C1 segment of cervical spinal cord (tissue), 14 donors: ENCODE data around the gene CELF4.

Source experiments
- DNase-seq, 14 donors: peaks; one replicate each; lab custom pipeline; 2025; lab: John Stamatoyannopoulos, UW

The CELF4 gene

DNA sequence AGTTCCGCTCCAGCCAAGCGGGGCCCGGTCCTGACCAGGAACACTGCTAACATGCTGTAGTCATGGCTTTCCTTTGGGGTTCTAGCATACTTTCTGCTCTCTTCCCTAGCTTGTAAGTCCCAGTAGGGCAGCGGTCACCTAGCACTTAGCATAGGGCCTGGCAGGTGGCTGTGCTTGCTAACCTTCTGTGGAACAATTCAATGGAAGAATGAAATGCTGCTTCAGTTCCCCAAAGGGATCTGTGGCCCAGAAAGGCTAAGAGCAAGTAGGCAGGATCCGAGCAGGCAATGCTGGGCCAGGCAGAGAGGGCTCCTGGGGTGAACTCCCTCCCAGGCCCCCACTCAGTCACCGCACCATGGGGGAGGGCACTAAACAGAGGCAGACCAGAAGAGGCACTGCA, 266.8 kb downstream of the CELF4 start:
- DNase-seq = peak in 1 of 14 donors; percentile 27

DNA sequence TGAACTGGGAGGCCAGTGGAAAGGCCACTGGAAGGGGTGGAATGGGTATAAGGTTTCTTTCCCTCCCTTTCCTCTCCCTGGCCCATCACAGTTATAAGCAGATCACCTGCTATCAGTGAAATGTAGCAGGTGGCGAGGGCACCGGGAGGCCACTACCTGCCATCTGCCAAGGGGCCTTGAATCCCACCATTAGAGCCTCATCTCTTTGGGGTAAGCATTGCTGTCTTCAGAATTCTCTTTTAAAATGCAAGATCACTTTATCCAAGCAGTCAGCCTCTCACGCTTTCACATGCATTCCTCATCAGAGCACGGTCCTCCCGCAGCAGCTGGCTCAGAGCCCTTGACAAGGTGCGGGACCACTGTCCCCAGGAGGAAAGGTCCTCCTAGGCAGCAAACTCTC, 268.5 kb downstream of the CELF4 start:
- peak in 1 of 14 donors; percentile 40 for DNase-seq

DNA sequence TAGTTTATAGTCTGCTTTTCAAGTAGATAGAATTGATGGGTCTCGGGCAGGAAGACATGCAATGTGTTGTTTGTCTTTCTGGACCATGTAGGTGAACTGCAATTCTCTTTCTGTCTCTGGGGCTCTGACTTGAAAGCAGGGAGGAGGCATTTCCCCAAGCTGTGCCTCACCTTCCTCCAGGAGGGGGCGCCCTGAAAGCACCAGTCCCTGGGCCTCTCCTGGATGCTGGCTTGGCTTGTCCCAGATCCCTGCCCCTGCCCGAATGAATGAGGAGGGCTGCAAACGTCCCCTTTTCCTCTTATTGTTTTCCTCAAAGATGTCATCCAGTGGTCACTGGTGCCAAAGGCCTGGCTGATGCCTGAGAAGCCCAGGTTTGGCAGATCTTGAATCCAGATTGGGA, 270.6 kb downstream of the CELF4 start:
- no peak for DNase-seq

DNA sequence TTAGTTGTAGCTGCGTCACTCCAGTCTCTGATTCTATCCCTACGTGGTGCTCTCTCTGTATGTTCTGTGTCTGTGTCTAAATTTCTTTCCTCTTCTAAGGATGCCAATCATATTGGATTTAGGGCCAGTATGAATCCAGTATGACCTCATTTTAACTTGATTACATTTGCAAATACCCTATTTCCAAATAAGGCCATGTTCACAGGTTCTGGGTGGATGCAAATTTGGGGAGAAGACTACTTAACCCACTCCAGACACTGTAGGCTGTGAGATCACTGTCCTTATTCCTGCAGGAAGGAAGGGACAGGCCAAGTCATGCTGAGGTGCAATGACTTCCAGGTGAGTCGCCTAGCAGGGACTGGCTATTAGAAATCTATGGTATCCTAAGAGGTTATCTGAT, 272.2 kb downstream of the CELF4 start:
- DNase-seq = no peak

DNA sequence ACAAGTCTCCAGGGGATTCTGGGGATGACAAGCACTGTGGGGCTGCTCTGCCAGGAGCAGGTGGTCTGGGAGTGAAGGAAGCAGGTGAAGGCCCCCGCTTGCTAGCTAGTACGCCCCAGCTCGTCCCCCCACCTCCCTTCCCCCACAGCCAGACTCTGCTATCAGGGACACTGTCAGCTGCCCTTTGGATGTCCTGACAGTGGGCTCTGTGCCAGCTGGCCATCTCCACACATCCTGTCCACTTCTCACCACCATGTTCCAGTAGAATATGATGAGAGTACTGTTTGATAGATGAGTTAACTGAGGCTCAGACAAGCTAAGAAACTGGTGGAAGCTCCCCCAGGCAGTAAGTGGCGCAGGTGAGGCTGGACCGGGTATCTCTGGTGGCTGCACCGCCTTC, 276.2 kb downstream of the CELF4 start:
- DNase-seq = no peak

DNA sequence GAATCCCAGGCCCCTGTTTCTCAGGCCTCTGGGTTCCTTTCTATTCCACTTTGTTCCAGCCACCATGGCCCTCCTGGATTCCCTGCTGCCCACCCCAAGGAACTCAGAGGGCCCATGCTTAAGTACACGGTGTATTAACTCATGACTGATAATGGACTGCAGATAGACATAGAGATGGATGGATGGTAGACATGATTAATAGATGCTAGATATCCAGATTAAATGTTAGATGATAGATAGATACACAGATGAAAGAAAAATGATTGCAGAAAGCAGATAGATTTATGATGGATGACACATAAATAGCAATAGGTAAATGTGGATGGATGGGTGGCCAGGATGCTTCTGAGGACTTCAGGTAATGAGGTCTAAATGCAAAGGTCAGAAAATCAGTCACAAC, 278.0 kb downstream of the CELF4 start:
- no peak for DNase-seq

DNA sequence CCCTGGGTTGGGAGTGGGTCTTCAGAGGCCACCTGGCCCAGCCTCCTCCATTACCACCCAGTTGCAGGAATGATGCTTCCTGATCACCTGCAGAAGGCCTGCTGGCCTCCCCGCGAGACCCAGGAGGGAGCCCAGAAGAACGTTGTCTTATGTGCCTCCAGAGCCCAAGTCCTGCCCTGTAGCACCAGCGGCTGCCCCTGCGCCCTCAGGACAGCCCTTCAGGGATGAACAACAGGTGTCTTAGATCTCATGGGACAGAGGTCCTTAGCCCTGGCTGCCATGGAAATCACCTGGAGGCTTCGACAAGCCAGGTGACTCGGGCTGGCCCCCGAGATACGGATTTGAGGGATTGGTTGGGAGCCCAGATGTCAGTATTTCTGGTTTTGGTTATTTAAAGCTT, 278.8 kb downstream of the CELF4 start:
- DNase-seq = no peak

DNA sequence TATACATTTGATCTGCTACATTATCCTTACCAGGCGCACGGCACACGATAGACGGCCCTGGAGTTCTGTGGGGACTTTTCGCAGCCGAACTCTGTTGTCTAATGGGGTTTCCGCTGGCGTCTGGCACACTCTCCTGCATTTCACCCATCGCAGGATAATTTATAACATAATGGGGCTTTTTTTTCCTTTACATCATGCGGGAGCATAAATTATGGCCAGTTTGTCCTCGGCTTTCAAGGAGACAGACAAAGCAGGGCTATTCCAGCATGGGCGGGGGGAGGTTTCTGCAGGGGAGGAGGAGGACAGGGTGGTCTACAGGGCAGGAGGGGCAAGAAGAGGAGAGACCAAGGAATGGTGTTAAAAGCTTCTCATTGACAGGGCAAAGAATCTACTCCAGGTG, 279.8 kb downstream of the CELF4 start:
- DNase-seq = no peak

DNA sequence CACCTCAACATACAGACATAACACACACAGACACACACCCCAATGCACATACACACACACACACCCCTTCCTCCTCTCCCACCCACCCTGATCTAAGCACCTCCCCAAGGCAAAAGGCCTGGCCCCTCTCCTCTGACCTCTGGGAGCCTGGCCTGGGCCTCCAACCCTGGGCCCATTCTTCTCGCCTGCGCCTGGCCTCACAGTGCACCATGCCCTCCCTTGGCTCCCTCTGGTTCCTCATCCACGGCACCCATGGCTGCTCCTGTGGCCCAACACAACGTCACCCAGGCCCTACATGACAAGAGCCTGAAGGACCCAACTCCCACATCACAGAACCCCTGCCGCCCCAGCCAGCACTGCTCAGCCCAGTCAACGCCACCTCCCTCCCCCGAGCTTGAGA, 281.3 kb downstream of the CELF4 start:
- DNase-seq = no peak

DNA sequence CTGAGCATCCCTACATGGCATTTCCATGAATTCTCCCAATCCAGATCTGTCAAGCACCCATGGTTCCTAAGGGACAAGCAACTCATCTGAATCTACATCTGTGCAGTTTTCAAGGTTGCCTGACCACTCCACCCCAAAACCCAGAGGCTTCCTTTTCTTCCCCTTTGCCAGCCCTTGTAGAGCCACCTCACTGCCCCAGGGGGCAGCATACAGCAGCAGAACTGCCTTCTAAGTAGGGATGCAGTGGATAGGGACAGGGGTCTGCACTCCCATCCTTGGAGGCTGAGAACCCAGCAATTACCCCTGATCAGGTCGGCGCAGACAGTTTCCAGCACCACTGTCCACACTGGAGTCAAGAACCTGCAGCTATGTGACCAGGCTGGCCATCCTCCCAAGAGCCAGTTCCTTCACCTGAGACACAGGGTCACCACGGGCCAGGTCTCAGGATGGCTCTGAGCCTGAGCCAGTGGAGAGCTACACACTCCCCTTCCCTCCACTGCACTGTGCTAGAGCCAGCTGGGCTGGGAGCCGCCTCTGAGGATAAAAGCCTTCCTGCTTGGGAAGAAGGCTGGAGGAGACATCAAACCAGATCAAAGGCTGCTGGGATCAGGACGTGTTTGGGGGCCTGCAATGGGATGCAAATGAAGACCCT, 283.1 kb downstream of the CELF4 start:
- no peak for DNase-seq

DNA sequence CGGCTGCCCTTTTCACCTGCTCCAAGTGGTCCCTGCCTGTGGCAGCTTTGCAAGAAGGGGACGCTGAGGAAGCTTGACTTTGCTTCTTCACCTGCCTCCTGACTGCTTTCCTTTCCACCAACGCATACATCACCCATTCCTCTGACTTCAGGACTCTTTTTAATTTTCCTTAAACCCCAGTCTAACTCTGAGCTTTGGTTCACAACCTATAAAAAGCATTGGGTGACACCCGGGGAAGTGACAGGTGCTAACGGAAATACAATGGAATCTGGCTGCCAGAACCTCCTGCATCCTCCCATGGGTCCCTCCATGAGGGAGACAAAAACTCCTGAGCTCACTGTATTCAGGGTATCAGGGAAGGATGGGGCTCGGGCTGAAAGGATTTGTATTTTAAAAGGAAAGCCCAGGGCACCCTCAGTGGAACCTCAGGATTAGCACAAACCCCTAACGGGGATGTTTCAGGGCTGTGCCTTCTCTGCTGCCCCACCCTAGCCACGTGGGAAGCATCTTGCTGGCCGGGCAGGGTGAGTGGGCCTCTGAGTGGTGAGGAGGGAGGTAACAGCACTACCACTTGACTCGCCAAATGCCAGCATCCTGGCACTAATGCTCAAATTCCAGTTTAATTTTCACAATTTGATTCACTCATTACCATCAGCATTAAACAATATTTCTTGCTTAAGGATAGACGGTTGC, 284.8 kb downstream of the CELF4 start:
- DNase-seq = no peak

DNA sequence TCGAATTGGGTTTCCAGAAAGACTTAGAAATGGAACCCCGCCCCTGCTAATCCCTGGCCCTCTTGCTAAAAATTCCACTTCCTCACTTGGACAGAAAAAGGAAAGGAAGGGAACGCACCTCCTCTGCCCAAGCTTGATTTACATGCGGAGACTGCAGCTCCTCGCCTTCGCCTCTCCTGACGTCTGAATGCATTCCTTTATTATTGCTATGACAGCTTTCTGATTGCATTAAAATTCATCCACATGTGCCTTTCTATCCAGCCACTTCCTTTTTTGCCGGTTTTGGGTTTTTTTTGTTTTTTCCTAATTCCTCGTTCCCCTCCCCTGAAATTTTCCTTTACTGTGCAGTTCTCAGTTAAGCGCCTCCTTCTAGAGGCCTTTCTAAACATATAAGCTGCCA, 287.8 kb downstream of the CELF4 start:
- no peak for DNase-seq

DNA sequence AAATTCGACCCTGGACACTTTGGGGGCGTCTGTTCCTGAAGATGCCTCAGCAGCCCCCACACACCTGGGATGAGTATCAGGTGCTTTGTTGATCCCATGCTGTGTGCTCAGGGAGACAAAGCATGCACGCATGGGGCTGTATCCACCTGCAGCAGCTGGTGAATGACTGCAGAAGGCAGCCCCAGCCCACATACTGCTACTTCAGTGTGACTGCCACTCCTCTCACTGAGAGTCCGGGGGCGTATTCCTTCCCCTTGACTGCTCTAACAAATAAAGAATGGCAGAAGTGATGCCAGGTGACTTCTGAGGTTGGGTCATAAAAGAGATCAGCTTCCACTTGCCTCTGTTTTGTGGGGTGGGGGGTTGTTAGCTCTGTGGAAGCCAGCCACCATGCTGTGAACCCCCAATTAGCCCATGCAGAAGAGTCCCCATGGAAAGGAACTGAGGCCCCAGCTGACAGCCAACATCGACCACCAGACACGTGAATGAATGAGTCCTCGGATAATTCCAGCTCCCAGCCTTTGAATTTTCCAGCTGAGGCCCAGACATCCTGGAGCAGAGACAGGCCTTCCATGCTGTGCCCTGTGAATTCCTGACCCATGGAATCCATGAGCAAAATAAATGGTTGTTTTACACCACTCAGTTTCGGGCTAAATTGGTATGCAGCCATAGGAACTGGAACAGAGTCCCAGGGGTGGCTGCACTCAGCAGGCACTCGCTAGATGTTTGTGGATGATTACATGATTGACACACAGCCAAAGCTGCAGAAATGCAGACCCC, 289.3 kb downstream of the CELF4 start:
- DNase-seq = no peak

DNA sequence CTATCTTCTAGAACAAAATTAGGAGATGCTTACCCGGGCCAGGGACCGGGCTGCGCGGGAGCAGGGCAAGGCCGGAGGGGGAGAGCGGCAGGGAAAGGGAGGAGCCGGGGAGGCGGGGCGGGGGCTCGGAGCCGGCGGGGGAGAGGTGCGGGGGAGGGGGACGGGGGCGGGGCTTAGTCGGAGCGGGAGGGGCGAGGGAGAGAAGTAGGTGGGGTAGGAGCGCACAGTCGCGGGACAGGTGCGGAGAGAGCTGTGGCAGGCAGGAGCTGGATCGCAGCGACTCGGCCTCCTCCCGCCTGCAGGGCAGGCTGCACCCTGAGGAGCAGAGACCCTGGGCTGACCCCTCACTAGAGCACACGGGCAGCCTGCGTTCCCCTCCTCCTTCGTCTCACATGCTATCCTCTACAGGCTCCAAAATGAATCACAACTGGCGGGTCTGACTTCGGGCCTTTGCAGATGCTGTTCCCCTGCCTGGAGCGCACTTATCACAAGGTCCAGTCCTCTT, 290.3 kb downstream of the CELF4 start:
- DNase-seq = no peak

DNA sequence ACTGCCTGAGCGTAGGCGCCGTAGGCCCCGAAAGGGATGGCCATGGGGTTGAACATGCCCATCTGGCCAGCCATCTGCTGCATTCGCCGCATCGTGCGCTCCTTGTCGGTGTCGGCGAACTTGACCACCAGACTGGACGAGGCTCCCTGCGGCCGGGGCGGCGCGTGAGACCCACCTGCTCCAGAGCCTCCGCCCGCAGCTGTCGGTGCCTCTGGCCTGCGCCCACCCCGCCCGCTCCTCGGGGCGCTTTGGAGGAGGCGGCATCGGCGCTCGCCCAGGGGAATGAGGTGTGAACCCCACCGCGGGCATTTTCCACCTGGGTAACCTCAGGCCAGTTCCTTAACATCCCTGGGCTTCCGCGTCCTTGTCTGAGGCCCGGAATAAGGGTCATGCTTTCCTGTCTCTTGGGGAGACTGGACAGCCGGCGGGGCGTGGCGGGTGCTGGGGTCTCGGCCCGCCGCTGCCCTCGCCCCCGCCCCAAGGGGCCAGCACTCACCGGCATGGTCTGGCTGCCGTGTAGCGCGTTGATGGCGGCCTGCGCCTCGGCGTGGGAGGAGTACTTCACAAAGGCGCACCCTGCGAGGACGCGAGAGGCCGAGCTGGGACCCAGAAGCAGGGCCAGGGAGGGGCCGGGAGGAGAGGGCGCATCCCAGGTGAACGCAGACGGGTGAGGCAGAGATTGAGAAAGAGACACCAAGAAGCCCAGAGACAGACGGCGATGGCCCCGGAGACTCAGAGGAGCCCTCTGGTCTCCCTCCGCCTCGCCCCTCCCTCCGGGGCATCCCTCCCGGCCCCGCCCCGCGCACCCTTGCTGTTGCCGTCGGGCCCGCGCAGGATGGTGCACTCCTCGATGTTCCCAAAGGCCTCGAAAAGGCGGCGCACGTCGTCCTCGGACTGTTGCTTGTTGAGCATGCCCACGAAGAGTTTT, 291.0 kb downstream of the CELF4 start:
- peak in 1 of 14 donors; percentile 31 for DNase-seq

DNA sequence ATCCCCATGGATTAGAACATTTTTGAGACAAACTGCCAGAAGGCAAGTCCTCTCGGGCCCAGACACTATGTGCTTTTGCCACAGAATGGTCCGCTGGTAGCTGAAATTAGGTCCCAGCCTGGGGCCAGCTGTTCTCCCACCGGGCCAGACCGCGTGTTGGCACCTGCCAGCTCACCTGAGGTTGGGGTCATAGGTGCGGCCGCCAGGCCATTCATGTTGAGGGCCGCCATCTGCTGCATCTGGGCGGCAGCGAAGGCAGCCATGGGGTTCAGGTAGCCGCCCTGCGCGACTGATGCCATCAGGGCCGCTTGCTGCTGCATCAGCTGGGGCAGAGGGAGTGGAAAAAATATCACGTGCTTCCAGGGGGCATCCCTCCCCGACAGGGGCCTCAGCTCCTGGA, 292.8 kb downstream of the CELF4 start:
- DNase-seq = no peak

DNA sequence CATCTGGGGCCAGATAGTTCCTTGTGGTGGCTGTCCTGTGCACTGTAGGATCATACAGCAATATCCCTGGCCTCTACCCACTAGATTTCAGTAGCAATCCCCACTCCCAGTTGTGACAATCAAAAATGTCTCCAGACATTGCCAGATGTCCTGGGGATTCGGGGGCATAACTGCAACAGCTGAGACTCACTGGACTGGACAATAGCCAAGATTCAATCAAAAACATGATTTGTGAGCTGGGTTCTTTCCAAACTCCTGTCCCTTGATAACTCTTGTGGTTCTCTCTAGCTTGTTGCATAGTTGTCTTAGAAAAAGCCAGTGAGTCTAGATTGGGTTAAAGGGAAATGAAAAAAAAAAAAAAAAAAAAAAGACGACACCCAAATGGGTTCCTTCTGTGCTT, 293.4 kb downstream of the CELF4 start:
- no peak for DNase-seq

DNA sequence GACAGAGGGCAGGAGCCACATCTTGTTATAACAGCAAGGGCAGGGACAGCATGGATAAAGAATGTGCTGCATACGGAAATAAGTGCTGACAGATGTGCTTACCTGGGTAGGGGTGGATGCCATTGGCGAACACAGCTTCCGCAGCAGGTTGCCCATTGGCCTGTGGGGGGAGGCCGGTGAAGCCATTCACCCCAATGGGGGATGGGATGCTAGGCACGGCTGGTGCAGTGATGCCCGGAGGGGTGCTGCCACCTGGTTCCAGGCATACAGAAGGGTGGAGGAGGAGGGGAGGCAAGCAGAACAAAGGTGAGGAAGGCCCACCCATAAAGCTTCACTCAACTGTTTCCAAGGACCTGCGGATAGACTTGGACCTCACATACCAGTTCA, 294.9 kb downstream of the CELF4 start:
- no peak for DNase-seq

DNA sequence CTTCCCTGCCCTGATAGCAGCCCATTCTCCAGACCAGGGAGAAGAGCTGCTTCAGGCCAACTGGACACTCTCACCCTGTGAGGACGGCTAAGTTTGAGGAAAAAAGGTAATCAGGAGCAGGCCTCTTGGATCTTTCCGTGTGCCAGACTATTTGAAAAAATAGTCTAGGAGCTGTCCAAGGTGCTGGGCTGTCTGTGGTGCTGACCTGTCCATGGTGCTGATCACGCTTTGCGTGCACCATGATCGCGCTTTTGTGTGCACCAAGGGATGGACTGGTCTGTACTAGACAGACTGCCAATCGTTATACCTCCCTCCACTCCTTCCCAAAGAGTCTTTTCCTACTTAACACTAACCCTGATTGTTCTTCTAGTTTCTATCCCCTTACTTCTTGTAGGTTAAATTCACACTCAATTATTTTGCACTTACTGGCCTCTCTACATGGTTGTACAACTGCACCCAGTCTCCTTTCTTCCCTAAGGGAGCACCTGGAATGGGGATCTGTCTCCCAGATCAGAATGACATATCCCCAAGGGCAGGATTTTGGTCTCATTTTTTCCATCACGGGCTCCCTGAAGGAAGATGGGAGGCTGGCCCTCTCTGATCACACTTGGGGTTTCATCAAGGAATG, 295.4 kb downstream of the CELF4 start:
- DNase-seq = peak in 5 of 14 donors; percentile 5 to 14 (median 12)

DNA sequence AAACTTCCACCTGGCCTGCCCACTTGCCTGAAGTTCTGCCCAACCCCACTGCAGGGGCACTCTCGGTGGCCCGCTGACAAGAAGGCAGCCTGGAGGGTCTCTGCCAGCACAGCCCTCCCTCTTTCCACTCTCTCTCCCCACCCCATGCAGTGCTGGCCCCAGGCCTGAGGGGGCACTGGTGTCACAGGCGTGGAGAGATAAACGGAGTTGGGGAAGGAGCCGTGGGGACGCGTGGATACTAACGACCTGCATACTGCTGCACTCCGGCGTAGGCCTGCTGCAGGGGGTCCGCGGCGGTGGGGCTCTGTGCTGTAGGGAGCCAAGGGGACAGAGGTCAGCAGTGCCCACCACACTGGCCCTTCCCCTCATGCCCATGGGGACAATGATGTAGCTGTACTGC, 299.3 kb downstream of the CELF4 start:
- DNase-seq = no peak

DNA sequence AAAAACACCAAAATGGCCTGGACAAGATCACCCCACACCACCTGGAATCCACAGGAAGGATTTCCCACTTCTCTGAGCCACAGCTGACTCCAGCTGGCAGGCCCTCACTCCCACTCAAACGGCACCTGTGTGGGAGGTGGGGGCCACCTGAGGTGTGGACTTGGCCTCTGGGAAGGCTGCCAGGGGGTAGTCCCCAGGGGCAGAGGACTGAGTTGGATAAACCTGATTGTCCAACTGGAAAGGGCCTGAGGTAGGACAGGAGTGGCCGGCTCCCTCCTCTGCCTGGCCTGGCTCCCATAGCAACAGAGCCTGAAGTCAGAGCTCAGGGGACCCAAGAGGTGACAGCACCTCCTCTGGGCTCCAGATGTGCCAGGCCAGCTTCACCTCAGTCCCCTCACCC, 300.2 kb downstream of the CELF4 start:
- DNase-seq = no peak
